GM10847 (cell line): ENCODE results near the gene GPR62.

Experiments used
- POLR2A ChIP-seq: IDR thresholded peaks from 2 replicates; pipeline ENCODE4 v1.6.1; 2011; ENCODE audit not compliant: insufficient read length; ENCODE audit errors: extremely low read depth

GPR62 gene

DNA sequence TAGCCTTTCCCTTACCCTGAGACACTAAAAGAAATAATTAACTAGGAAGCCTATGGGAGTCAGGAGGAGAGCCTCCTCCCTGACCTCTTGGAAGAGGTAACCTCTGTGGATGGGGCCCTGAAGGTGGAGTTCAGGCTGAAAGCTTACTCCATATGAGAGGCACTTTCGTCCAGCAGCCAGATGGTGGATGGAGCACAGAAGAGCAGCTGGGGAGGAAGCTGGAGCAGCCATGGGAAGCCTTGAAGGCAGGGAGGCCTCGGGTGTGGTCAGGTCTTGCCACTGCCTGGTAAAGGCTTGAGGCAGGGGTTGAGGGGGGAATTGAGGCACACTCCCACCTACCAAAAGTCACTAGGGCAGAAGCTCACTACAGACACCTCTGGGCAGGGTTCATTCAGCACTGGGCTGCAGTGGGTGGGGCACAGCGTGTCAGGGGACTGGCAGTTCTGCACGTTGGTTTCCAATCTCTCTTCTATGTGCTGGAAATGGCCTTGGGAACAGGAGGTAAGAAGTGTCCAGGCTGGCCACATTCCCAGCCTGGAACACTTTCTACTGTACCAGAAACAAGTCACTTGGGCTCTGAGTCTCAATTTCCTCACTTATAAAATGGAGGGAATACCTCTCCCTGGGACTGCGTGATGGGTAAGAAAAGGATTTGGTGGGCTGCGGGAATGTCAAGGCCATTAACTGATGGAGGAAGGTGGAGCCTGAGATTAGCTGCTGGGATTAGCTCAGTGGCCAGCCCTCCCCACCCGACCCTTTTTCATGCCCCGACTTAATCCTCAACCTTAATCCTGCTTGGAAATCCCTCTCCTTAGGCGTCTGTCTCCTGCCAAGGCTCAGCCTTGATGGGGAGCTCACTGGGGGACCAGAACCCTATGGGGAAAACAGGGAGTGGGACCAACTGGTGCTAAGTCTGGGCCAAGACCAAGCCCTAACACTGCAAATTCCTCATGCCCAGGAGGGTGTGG is 6.7 kb downstream of the GPR62 start:
- TF ChIP-seq POLR2A, result no peak

DNA sequence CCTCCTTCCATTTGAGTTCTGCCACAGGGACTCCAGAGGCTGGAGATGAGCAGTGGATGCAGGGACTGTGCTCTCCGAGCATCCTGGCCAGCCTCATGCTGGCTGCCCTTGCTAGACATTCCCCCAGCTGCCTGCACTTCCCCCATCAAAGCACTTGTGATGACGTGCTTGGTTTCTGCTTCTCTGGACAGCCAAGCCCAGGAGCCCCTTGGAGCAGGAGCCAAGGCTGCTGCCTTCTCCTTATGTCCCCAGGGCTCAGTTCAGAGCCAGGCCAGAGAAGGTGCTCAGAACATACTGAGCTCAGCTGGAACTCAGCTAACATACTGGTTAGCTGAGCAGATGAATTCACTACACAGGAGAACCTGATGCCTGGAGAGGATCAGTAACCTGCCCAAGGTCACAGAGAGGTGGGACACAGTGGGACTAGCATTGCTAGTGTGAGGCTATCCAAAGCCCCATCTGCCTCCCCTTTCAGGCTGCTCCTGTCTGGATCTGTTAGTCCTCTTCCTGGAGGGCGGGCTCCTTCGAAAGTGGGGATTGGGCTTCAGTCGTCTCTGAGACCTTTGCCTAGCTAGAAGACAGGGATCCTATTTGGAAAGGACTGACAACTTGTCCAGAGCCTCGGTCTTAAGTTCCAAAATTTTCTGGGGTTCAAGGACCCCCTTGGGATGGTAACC is 7.8 kb downstream of the GPR62 start:
- TF ChIP-seq POLR2A, result no peak

- no peak for TF ChIP-seq POLR2A
Measured at GRCh38 chr3:51963951-51964451, 8.8 kb downstream of the GPR62 start.

- no peak for TF ChIP-seq POLR2A
Measured at GRCh38 chr3:51964521-51964920, 9.3 kb downstream of the GPR62 start.

DNA sequence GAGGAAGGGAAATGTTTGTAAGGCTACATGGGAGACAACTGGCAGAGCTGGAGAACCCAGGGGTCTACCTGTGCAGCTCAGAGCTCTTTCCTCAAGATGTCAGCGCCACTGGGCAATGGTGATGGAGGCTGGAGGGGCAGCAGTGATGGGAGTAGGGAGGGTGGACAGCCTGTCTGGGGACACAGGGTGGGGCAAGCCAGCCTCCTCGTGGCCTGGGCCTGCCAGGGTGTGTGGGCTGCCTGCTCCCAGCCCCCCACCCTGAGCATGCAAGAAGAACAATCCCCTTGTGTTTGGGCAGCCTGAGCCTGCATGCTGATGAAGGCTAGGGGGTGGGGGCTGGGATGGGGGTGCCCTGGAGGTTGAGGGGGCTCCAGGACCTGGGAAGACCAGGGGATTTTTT is 10.8 kb downstream of the GPR62 start:
- TF ChIP-seq POLR2A, result no peak

DNA sequence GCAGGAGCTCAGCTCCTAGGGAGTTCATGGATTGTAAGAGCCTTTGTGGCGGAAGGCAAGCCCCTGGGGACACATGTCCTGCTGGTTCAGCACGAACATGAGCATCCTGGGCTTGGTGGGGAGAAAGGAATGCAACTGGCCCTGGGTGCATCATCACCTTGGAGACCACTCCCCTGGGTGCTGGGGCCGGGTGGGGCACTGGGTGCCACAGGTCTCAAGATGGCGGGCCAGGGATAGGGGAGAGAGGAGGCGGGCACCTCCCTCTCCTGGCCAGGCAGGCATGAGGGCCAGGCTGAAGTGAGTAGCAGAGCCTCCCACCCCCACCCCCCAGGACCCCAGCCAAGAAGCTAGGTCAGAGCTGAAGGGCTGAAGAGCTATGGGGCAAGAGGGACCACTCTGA is 11.3 kb downstream of the GPR62 start:
- TF ChIP-seq POLR2A, result no peak

DNA sequence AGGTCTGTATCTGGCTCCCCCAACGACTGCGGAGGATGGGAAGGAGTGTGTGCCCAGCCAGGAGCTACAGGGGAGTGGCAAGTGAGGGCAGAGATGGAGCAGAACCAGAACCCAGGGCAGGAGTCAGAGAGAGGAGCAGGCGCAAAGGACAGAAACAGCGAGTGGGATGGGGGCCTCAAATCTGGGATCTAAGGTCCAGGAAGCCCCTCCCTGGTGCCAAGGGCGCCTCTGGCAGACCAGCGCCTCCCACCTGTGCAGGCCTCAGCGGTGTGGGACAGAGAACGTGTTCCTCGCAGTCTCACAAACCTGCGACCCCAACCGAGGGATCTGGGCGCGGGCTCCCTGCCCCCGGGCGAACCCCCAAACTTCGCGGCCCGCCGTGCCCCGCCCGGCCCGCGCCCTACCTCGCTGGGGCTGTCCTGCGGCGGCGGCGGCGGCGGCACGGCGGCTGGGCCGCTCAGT is 11.8 kb downstream of the GPR62 start:
- no peak for TF ChIP-seq POLR2A

GRCh38 chr3:51967384-51968169 is 12.4 kb downstream of the GPR62 start, which contains the start of gene PCBP4:
PCBP4 (minus strand) TSS chr3:51967454; CDS start chr3:51961240, 6,214 bp downstream.
- TF ChIP-seq POLR2A, result peak; percentile 8

GRCh38 chr3:51968170-51968775 is 13.1 kb downstream of the GPR62 start:
- TF ChIP-seq POLR2A, result peak; percentile 3

DNA sequence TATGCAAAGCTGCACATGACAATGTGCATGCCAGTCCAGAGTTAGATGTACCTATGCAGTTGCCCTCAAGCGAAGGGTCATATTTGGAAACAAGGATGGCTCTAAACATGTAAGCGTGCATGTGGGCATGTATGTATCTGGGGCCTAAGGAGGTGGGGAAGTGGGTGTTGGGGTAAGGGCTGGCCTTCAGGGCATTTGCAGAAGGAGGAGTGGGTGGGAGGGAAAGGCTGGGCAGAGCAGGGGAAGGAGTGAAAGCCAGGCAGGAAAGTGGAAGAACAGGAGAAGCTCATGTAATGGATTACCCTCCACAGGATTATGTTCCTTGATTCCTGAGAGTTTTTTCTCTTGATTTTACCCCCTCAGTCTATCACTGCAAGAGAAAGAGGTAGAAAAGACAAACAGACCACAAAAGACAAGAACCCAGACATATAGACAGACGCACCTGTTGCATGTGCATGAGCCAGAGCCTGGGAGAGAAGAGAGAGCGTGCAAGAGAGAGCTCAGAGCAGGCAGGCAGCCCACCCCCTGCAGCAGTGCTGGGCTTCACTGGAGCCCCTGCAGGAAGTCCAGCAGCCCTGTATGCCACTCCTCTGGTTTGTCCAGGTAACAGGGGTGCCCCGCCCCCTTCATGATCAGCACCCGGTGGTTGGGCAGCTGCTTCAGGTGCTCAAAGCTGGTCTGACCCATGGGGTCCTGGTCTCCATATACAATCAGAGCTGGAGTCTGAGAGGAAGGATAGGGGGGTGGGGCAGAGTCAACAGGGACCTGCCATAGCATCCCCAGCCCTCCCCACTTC is 13.9 kb downstream of the GPR62 start:
- TF ChIP-seq POLR2A, result no peak

DNA sequence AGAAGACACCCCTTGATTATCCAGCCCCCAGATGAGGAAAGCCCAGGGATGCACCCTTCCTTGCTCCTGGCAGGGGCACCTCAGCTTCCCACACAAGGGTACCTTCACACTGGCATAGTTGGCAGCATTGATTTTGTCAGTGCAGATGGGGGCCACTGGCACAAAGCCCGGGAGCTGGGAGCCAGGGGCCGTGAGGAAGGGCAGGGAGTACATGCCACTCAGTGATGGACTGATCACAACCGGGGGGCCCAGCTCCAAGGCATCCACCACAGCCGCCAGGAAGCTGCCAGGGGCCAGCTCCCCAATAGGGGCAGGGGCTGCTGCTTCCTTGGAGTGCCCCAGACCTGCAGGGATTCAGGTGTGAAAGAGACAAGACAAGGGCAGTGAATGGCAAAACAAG is 14.7 kb downstream of the GPR62 start:
- no peak for TF ChIP-seq POLR2A

- TF ChIP-seq POLR2A, result no peak
Measured at GRCh38 chr3:51970606-51971300, 15.6 kb downstream of the GPR62 start.

GRCh38 chr3:51971350-51971749 is 16.2 kb downstream of the GPR62 start:
- TF ChIP-seq POLR2A, result no peak
